ENCODE measurements around the gene NRXN3. TPM values are rescaled to one million over a fixed set of nuclear protein-coding genes. Genes with fewer than 3 reads are reported as not detected.

NRXN3 gene
- polyA plus RNA-seq, 1 donor (not counting 4 experiments of a cell fraction or from before 2014, with no cell fraction given): 0.89 TPM

DNA sequence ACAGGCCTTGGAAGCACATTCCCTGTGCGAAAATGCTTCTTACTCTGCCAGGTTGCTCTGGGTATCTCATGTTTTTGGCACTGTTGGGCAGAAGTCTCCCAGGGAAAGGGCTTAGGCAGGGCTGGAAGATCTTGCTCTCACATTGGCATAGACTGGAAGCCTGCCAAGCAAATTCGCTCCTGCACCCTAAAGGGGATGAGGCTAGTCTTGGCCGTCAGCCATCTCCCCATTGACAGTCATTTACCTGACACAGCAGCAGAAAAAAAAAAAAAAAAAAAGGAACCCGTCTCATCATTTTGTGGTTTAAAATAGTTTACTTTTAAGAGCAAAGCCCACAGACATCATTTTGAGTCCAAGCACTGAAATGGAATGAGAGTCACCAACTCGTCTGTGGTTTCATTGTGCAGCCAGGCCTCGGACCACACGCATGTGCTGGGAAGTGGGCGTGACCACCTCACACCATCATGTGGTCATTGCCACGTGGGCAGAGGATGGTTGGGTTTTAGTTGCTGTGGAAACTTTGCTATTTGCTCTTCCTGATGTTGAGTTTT is 84.8 kb downstream of the NRXN3 start:
- Histone ChIP-seq H3K27ac (ENCODE audit: control insufficient read depth, insufficient read depth, low read length) (no peak overlapping the region), H3K9me1 (ENCODE audit: control insufficient read depth, extremely low read depth, insufficient read depth, low read length) (no peaks in the 10 kb centered on the region), H3K9me3 (ENCODE audit: control insufficient read depth, low read depth, low read length) (no peaks in the 10 kb centered on the region), H2AFZ (ENCODE audit: control insufficient read depth, low read length) (no peak overlapping the region), H3K9ac (ENCODE audit: control insufficient read depth, extremely low read depth, insufficient read depth, low read length) (peak overlapping the region; percentile 1), H4K20me1 (ENCODE audit: control insufficient read depth, extremely low read depth, insufficient read depth, low read length) (no peaks in the 10 kb centered on the region), H3K27me3 (ENCODE audit: control insufficient read depth, extremely low read depth, insufficient read depth, low read length) (peaks cover 54% of the 10 kb centered on the region), H3K4me2 (ENCODE audit: control insufficient read depth, extremely low read depth, insufficient read depth, low read depth, low read length) (peak overlapping the region; percentile 17), H3K79me2 (ENCODE audit: control insufficient read depth, insufficient read depth, low read length) (no peaks in the 10 kb centered on the region), H3K36me3 (ENCODE audit: control insufficient read depth in 2 of 2, extremely low read depth in 1 of 2, insufficient read depth in 2 of 2, low read length in 2 of 2) (no peaks in the 10 kb centered on the region), H3K4me3 (ENCODE audit: control insufficient read depth in 2 of 3, extremely low read depth in 1 of 3, insufficient read depth in 2 of 3, low read depth in 1 of 3, low read length in 3 of 3) (no peak overlapping the region), H3K4me1 (ENCODE audit: control insufficient read depth, extremely low read depth, insufficient read depth, low read length) (peaks cover 14% of the 10 kb centered on the region)
- peak; percentile 91 for FAIRE-seq
- dilution Hi-C loops (cut with MboI; ENCODE audit: extremely low pct_ligation_motif_present, low sequenced_read_pairs): no loop called here
- TF ChIP-seq, protein P1, sequence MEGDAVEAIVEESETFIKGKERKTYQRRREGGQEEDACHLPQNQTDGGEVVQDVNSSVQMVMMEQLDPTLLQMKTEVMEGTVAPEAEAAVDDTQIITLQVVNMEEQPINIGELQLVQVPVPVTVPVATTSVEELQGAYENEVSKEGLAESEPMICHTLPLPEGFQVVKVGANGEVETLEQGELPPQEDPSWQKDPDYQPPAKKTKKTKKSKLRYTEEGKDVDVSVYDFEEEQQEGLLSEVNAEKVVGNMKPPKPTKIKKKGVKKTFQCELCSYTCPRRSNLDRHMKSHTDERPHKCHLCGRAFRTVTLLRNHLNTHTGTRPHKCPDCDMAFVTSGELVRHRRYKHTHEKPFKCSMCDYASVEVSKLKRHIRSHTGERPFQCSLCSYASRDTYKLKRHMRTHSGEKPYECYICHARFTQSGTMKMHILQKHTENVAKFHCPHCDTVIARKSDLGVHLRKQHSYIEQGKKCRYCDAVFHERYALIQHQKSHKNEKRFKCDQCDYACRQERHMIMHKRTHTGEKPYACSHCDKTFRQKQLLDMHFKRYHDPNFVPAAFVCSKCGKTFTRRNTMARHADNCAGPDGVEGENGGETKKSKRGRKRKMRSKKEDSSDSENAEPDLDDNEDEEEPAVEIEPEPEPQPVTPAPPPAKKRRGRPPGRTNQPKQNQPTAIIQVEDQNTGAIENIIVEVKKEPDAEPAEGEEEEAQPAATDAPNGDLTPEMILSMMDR (optimal IDR thresholded peaks at IDR 0.05 in 1 of 3, IDR thresholded peaks at IDR 0.05 in 1 of 3, conservative IDR thresholded peaks at IDR 0.05 in 1 of 3; ENCODE audit: extremely low read depth in 1 of 3, insufficient read depth in 2 of 3, low read length in 3 of 3): no peak
- TF ChIP-seq EZH2 (IDR thresholded peaks at IDR 0.05; ENCODE audit: low read length): no peak
- peak; percentile 85 for DNase-seq (ENCODE audit: low read depth, low spot score)

DNA sequence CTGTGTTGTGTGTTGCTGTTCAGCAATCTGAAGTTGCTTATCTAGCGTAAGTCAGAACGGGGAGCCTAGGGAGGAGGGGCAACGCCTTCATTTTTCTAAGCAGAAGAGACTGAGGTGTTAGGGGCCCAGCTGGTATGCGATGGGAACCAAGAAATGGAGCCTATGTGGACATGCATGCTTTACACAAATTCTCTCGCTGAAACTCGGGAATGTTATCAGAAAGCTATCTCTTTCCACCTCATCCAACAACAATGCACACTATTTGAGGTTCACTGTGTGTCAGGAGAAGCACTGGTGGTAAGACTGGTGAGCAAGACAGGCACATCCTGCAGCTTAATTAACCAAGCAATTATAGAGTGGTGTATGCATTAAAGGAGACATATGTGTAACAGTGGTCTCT is 89.7 kb downstream of the NRXN3 start:
- FAIRE-seq: peak; percentile 23
- H3K27me3 ChIP-seq (ENCODE audit: control insufficient read depth, extremely low read depth, insufficient read depth, low read length): peaks cover 34% of the 10 kb centered on the region
- no peaks in the 10 kb centered on the region for H3K36me3 ChIP-seq (ENCODE audit: control insufficient read depth in 2 of 2, extremely low read depth in 1 of 2, insufficient read depth in 2 of 2, low read length in 2 of 2)
- H3K4me1 ChIP-seq (ENCODE audit: control insufficient read depth, extremely low read depth, insufficient read depth, low read length): peaks cover 6% of the 10 kb centered on the region
- no peak overlapping the region for H3K4me2 ChIP-seq (ENCODE audit: control insufficient read depth, extremely low read depth, insufficient read depth, low read depth, low read length)
- no peaks in the 10 kb centered on the region for H4K20me1 ChIP-seq (ENCODE audit: control insufficient read depth, extremely low read depth, insufficient read depth, low read length)
- dilution Hi-C loops (cut with MboI; ENCODE audit: extremely low pct_ligation_motif_present, low sequenced_read_pairs): no loop called here
- H3K9me3 ChIP-seq (ENCODE audit: control insufficient read depth, low read depth, low read length): no peaks in the 10 kb centered on the region
- H2AFZ ChIP-seq (ENCODE audit: control insufficient read depth, low read length): no peak overlapping the region
- no peaks in the 10 kb centered on the region for H3K79me2 ChIP-seq (ENCODE audit: control insufficient read depth, insufficient read depth, low read length)
- DNase-seq (ENCODE audit: low read depth, low spot score): no peak
- H3K9me1 ChIP-seq (ENCODE audit: control insufficient read depth, extremely low read depth, insufficient read depth, low read length): no peaks in the 10 kb centered on the region
- no peak overlapping the region for H3K9ac ChIP-seq (ENCODE audit: control insufficient read depth, extremely low read depth, insufficient read depth, low read length)
- no peak overlapping the region for H3K27ac ChIP-seq (ENCODE audit: control insufficient read depth, insufficient read depth, low read length)
- no peak for TF ChIP-seq EZH2 (IDR thresholded peaks at IDR 0.05; ENCODE audit: low read length)
- TF ChIP-seq, protein P1 (optimal IDR thresholded peaks at IDR 0.05 in 1 of 3, IDR thresholded peaks at IDR 0.05 in 1 of 3, conservative IDR thresholded peaks at IDR 0.05 in 1 of 3; ENCODE audit: extremely low read depth in 1 of 3, insufficient read depth in 2 of 3, low read length in 3 of 3): no peak
- no peak overlapping the region for H3K4me3 ChIP-seq (ENCODE audit: control insufficient read depth in 2 of 3, extremely low read depth in 1 of 3, insufficient read depth in 2 of 3, low read depth in 1 of 3, low read length in 3 of 3)
